K562 (cell line): Measurements from ENCODE around the gene RALGAPB. TPM values are rescaled to one million over a fixed set of nuclear protein-coding genes. Genes with fewer than 3 reads are reported as not detected.
A peak's percentile ranks its signal among the peaks of the same experiment; 100 is the strongest.

Source experiments
- ARID3B ChIP-seq: fragments of 250-450 bp; sonication (Bioruptor Pico); IDR thresholded peaks from 2 replicates; pipeline ENCODE4 v1.4.0; 2020; ENCODE audit warnings: borderline replicate concordance
- CXXC5 ChIP-seq: fragments of 250-450 bp; sonication (Bioruptor Pico); IDR thresholded peaks from 2 replicates; pipeline ENCODE4 v1.8.0; 2022; ENCODE audit warnings: inconsistent platforms, mild to moderate bottlenecking, moderate library complexity
- EP300 ChIP-seq: IDR thresholded peaks from 2 replicates; pipeline ENCODE4 v1.6.1; 2012; ENCODE audit warnings: low read length, improper control_type of control experiment
- FOSL1 ChIP-seq: fragments of 200-800 bp; sonication (Bioruptor generic); conservative IDR thresholded peaks from 2 replicates; pipeline ENCODE4 v1.6.1; 2016; ENCODE audit warnings: missing genetic modification characterization, missing compliant biosample characterization
- FOXA1 ChIP-seq: fragments of 450-650 bp; IDR thresholded peaks from 2 replicates; pipeline ENCODE4 v1.6.1; 2016; ENCODE audit warnings: mild to moderate bottlenecking, borderline replicate concordance
- GTF2E2 ChIP-seq: fragments of 200-800 bp; sonication (Bioruptor generic); IDR thresholded peaks from 2 replicates; pipeline ENCODE4 v1.6.1; 2016; ENCODE audit warnings: missing genetic modification characterization, missing compliant biosample characterization
- HMBOX1 ChIP-seq: sonication (generic); IDR thresholded peaks from 2 replicates; pipeline ENCODE4 v1.6.1; 2016
- KDM5B ChIP-seq: fragments of 200-600 bp; sonication (generic); IDR thresholded peaks from 2 replicates; pipeline ENCODE4 v1.6.1; 2012; ENCODE audit warnings: low read depth, mild to moderate bottlenecking, moderate library complexity, low read length, control low read depth, inconsistent platforms; ENCODE audit not compliant: insufficient replicate concordance
- MAZ ChIP-seq, 2 experiments: fragments of 450-650 bp in 1 of 2; sonication (generic) in 1 of 2; formaldehyde crosslinking; IDR thresholded peaks in 1 of 2; conservative IDR thresholded peaks in 1 of 2; 2 replicates each; pipeline versions ENCODE4 v1.4.0 to v1.5.0; 2020; ENCODE audit warnings: mild to moderate bottlenecking in 1 of 2, missing genetic modification reagents in 1 of 2
- OTX1 ChIP-seq: fragments of 450-650 bp; formaldehyde crosslinking; IDR thresholded peaks from 2 replicates; pipeline ENCODE4 v1.4.0; 2022; ENCODE audit warnings: mild to moderate bottlenecking
- PHF21A ChIP-seq: fragments of 450-650 bp; IDR thresholded peaks from 2 replicates; pipeline ENCODE4 v1.6.1; 2017; ENCODE audit warnings: low read depth, borderline replicate concordance
- POLR3G ChIP-seq: IDR thresholded peaks from 2 replicates; pipeline ENCODE4 v1.6.1; 2011; ENCODE audit not compliant: insufficient read length, insufficient replicate concordance; ENCODE audit errors: extremely low read depth
- PYGO2 ChIP-seq: fragments of 450-650 bp; IDR thresholded peaks from 2 replicates; pipeline ENCODE4 v1.6.1; 2016; ENCODE audit warnings: mild to moderate bottlenecking, missing genetic modification characterization, moderate library complexity, missing compliant biosample characterization
- RBM15 ChIP-seq: fragments of 200-400 bp; formaldehyde crosslinking; IDR thresholded peaks from 2 replicates; pipeline ENCODE4 v1.6.1; 2018; ENCODE audit warnings: mild to moderate bottlenecking, low read length, moderate library complexity; ENCODE audit not compliant: insufficient read depth
- TARDBP ChIP-seq: fragments of 450-650 bp; IDR thresholded peaks from 2 replicates; pipeline ENCODE4 v1.6.1; 2016
- ZKSCAN1 ChIP-seq: fragments of 150-350 bp; IDR thresholded peaks from 2 replicates; pipeline ENCODE4 v1.6.1; 2016; ENCODE audit warnings: low read depth, low read length
- ZNF121 ChIP-seq: sonication (generic); formaldehyde crosslinking; conservative IDR thresholded peaks from 2 replicates; pipeline ENCODE4 v1.8.0; 2022; ENCODE audit warnings: missing genetic modification reagents
- ZNF311 ChIP-seq: fragments of 250-450 bp; sonication (Bioruptor Pico); IDR thresholded peaks from 2 replicates; pipeline ENCODE4 v1.4.0; 2020; ENCODE audit warnings: mild to moderate bottlenecking, moderate library complexity
- ZNF431 ChIP-seq: sonication (generic); formaldehyde crosslinking; IDR thresholded peaks from 2 replicates; pipeline ENCODE4 v1.8.0; 2022; ENCODE audit warnings: mild to moderate bottlenecking, missing genetic modification reagents
- ZNF436 ChIP-seq: fragments of 250-450, 450-650 bp; sonication (Bioruptor Pico); formaldehyde crosslinking; IDR thresholded peaks from 2 replicates; pipeline ENCODE4 v1.7.0; 2020; ENCODE audit warnings: mild to moderate bottlenecking
- polyA plus RNA-seq, 8 experiments: library from polyadenylated mRNA; depleted of rRNA in 4 of 8; stranded (reverse) in 5 of 8; unstranded in 3 of 8; fragments of >200 nt; fragmentation: Nextera tagmentation in 2 of 8; fragmentation: Illumina TruSeq in 1 of 8; extraction: Ambion mirVana in 2 of 8; extraction: Trizol in 1 of 8; gene quantifications; 2 replicates each; pipeline versions ENCODE4 v1.2.1 to v1.2.3, GENCODE V29; 2011 to 2014; ENCODE audit warnings: inconsistent platforms in 1 of 8, missing spikeins in 1 of 8
- total RNA-seq, 7 experiments: library from RNA; depleted of rRNA in 6 of 7; stranded (reverse); fragments of >200 nt in 6 of 7; fragmentation: Illumina TruSeq in 2 of 7; extraction: Trizol in 2 of 7; gene quantifications; 2 replicates each; pipeline versions ENCODE4 v1.2.1 to v1.2.3, GENCODE V29; 2011 to 2021; ENCODE audit warnings: low replicate concordance in 1 of 7
- TF ChIP-seq, protein P1 (sequence below): IDR thresholded peaks from 2 replicates; pipeline ENCODE4 v1.6.1; 2016; ENCODE audit warnings: missing genetic modification characterization, missing compliant biosample characterization
- TF ChIP-seq, protein P2 (sequence below): fragments of 250-450 bp; sonication (Bioruptor Pico); IDR thresholded peaks from 2 replicates; pipeline ENCODE4 v1.5.0; 2021
- TF ChIP-seq, protein P3 (sequence below): fragments of 450-650 bp; formaldehyde crosslinking; conservative IDR thresholded peaks from 2 replicates; pipeline ENCODE4 v1.4.0; 2022; ENCODE audit warnings: mild to moderate bottlenecking, missing genetic modification characterization

The RALGAPB gene
- total and polyA plus RNA-seq, 9 of the 15 experiments (the other 6 are each of a cell fraction or from before 2014, with no cell fraction given), result 4.3 to 25.6 (median 13.6) TPM

DNA sequence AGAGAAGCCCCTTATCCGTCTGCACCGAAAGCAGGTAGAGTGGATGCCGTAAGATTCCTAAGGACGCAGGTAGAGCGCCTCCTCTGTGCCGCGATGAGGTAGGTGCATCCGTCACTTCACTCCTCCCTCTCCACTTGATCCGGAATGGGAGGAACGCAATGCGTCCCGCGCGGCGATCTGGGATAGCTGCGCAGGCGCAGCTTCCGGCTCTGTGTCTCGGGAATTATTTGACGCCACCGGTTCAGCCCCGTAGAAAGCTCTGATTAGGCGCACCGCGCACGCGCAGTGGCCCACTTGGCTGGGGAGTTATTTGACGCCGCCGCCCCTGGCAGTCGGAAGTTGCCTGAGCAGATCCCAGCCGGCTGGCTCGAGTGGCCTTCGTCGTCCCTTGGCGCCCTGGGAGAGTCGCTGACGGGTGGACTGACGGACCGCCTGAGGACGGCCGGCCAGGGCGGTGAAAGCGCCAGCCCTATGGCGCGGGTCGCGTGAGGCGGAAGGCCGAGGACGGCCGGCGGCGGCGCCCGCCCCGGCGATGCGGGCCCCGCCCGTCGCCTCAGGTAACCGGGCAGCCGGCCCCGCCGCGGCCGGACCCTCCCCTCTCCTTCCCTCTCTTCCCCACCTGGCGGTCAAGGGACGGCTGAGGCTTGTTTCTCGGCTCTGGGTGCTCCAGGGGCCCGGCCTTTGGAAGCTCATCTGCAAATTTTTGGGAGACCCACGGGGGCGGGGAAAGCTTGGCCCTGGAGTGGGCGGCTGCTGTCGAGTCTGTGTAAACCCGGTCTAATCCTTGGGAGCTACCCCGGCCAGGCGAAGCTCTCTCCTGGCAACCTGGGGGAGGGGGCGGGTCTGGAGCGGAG, at the start of gene RALGAPB (continued):
- TF ChIP-seq, protein P1, sequence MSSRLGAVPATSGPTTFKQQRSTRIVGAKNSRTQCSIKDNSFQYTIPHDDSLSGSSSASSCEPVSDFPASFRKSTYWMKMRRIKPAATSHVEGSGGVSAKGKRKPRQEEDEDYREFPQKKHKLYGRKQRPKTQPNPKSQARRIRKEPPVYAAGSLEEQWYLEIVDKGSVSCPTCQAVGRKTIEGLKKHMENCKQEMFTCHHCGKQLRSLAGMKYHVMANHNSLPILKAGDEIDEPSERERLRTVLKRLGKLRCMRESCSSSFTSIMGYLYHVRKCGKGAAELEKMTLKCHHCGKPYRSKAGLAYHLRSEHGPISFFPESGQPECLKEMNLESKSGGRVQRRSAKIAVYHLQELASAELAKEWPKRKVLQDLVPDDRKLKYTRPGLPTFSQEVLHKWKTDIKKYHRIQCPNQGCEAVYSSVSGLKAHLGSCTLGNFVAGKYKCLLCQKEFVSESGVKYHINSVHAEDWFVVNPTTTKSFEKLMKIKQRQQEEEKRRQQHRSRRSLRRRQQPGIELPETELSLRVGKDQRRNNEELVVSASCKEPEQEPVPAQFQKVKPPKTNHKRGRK, result no peak
- TF ChIP-seq ARID3B (CRISPR knock-in tag), result no peak
- no peak for TF ChIP-seq ZNF121 (CRISPR knock-in tag)
- TF ChIP-seq ZKSCAN1, result no peak
- TF ChIP-seq TARDBP, result no peak
- TF ChIP-seq FOSL1 (tag), result no peak
- no peak for TF ChIP-seq HMBOX1
- TF ChIP-seq ZNF436 (CRISPR knock-in tag), result no peak
- TF ChIP-seq PYGO2 (tag), result no peak
- no peak for TF ChIP-seq EP300
- TF ChIP-seq POLR3G, result no peak
- no peak; a peak in 1 of 4 replicates for TF ChIP-seq MAZ (CRISPR knock-in tag; conservative IDR thresholded peaks at IDR 0.05 in 1 of 2, IDR thresholded peaks at IDR 0.05 in 1 of 2)
- no peak for TF ChIP-seq PHF21A
- TF ChIP-seq RBM15, result no peak
- no peak for TF ChIP-seq KDM5B
- peak; percentile 88 for TF ChIP-seq CXXC5 (CRISPR knock-in tag)
- no peak for TF ChIP-seq ZNF311
- no peak for TF ChIP-seq GTF2E2 (tag)
- TF ChIP-seq OTX1 (CRISPR knock-in tag), result no peak
- TF ChIP-seq, protein P2, sequence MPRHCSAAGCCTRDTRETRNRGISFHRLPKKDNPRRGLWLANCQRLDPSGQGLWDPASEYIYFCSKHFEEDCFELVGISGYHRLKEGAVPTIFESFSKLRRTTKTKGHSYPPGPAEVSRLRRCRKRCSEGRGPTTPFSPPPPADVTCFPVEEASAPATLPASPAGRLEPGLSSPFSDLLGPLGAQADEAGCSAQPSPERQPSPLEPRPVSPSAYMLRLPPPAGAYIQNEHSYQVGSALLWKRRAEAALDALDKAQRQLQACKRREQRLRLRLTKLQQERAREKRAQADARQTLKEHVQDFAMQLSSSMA (CRISPR knock-in tag), result no peak
- TF ChIP-seq, protein P3, sequence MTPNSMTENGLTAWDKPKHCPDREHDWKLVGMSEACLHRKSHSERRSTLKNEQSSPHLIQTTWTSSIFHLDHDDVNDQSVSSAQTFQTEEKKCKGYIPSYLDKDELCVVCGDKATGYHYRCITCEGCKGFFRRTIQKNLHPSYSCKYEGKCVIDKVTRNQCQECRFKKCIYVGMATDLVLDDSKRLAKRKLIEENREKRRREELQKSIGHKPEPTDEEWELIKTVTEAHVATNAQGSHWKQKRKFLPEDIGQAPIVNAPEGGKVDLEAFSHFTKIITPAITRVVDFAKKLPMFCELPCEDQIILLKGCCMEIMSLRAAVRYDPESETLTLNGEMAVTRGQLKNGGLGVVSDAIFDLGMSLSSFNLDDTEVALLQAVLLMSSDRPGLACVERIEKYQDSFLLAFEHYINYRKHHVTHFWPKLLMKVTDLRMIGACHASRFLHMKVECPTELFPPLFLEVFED, result peak; percentile 38; the same call in 1 of the 2 replicates
- no peak for TF ChIP-seq FOXA1
- no peak for TF ChIP-seq ZNF431
